ENCODE measurements around the gene ELOVL2.

ELOVL2 gene

GRCh38 chr6:10976571-10976970 lies 67.5 kb downstream of the ELOVL2 start:
- no peak for DNase-seq

- DNase-seq, result no peak
These were observed 71.9 kb downstream of the ELOVL2 start for GRCh38 chr6:10972196-10972595.

- DNase-seq, result no peak
These were observed 73.4 kb downstream of the ELOVL2 start for GRCh38 chr6:10970731-10971130.

GRCh38 chr6:10968776-10969175 lies 75.3 kb downstream of the ELOVL2 start:
- DNase-seq, result no peak

- DNase-seq, result no peak
These were observed 79.4 kb downstream of the ELOVL2 start for GRCh38 chr6:10964684-10965083.

GRCh38 chr6:10963113-10963512 lies 81.0 kb downstream of the ELOVL2 start:
- DNase-seq, result no peak

- DNase-seq, result no peak
These were observed 81.4 kb downstream of the ELOVL2 start for GRCh38 chr6:10962673-10963072.

- no peak for DNase-seq
These were observed 82.3 kb downstream of the ELOVL2 start for GRCh38 chr6:10961837-10962236.

GRCh38 chr6:10960171-10960570 lies 83.9 kb downstream of the ELOVL2 start:
- DNase-seq, result no peak

- no peak for DNase-seq
These were observed 86.7 kb downstream of the ELOVL2 start for GRCh38 chr6:10957414-10957886.

- no peak for DNase-seq
These were observed 87.3 kb downstream of the ELOVL2 start for GRCh38 chr6:10956776-10957175.

- no peak for DNase-seq
These were observed 89.5 kb downstream of the ELOVL2 start for GRCh38 chr6:10954590-10955010.

- no peak for DNase-seq
These were observed 92.3 kb downstream of the ELOVL2 start for GRCh38 chr6:10951675-10952282.

- no peak for DNase-seq
These were observed 94.3 kb downstream of the ELOVL2 start for GRCh38 chr6:10949579-10950490.

GRCh38 chr6:10947966-10948365 lies 96.1 kb downstream of the ELOVL2 start:
- DNase-seq, result no peak

GRCh38 chr6:10945845-10946244 lies 98.3 kb downstream of the ELOVL2 start:
- DNase-seq, result no peak

- no peak for DNase-seq
These were observed 104.3 kb downstream of the ELOVL2 start for GRCh38 chr6:10939840-10940239.

- DNase-seq, result no peak
These were observed 111.0 kb downstream of the ELOVL2 start for GRCh38 chr6:10933126-10933525.

Measured in GF-D8 (cell line).